T follicular helper cell (primary cell): ENCODE results near the gene RMRP.
A peak's percentile ranks its signal among the peaks of the same experiment; 100 is the strongest.
"Not testable (repeated sequence)": the region's sequence is repeated elsewhere in the genome, so short reads cannot be mapped to it uniquely, and the experiment has no call there.

Source experiments
- DNase-seq: peaks from one replicate; pipeline ENCODE4 v3.0.0-alpha.2; 2020; ENCODE audit warnings: low read depth

The RMRP gene

GRCh38 chr9:35664531-35665470 is 7.0 kb upstream of the RMRP start, which contains the start of gene ARHGEF39:
Gene ARHGEF39, minus strand, starts transcription at chr9:35665195. Its CDS starts 26 bp downstream, at chr9:35665169.
- peak; percentile 41 for DNase-seq

GRCh38 chr9:35662437-35662836 is 4.6 kb upstream of the RMRP start:
- no peak for DNase-seq

DNA sequence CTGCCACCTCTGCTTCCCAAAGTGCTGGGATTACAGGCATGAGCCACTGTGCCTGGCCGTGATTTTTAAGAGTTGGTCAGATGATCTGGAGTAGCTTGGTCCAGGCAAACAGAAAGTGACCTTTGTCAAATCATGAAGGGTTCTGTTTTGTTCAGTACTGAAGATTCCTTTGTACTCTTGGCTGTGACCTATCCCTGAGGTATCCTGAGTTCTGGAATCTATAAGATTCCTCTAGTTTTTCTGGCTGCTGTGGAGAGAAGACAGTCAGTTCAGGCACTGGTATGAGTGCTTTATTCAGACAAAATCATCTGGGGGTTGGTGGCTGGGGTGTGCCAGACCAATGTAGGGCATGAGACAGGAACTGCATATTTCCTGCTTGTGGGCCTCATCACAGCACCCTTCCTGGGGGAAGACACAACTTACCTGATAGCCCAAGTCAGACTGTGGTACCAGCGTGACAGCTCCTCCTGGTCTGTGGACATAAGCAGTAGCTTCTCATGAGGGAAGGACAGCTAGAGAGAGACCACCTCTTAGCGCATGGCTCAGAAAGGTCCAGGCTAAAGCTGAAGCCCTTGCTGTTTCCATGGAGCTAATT is 4.0 kb upstream of the RMRP start:
- peak; percentile 21 for DNase-seq

GRCh38 chr9:35660966-35661415 is 3.2 kb upstream of the RMRP start:
- no peak for DNase-seq

DNA sequence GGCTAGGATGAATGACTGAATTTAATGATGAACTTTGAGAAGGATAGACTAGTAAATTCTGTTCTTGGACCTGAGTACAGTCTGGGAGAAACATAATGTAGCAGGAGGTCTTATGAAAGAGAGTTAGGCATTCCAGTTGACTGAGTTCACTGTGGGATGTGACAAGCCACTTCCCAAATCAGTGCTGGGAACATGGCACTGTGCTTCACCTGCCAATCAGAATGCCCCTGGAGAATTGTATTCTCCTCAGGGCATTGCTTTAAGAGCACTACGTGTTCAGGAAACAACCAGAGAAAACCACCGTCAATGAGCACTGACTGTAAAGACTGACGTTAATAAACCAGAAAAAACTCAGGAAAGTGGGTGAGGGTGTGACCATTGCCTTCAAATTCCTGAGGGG is 1.5 kb upstream of the RMRP start:
- no peak for DNase-seq

DNA sequence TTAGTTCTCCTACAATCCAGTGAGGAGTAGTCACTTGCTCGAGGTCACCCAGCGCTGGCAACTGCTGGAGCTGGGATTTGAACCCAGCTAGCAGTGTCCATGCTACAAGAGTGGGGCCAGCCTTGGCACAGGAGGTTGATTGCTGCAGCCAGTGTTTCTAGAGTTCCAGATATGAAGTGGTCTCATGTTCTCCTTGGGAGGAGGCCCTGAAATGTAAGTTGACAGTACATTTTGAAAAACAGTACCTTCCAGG is 1.1 kb upstream of the RMRP start:
- no peak for DNase-seq

DNA sequence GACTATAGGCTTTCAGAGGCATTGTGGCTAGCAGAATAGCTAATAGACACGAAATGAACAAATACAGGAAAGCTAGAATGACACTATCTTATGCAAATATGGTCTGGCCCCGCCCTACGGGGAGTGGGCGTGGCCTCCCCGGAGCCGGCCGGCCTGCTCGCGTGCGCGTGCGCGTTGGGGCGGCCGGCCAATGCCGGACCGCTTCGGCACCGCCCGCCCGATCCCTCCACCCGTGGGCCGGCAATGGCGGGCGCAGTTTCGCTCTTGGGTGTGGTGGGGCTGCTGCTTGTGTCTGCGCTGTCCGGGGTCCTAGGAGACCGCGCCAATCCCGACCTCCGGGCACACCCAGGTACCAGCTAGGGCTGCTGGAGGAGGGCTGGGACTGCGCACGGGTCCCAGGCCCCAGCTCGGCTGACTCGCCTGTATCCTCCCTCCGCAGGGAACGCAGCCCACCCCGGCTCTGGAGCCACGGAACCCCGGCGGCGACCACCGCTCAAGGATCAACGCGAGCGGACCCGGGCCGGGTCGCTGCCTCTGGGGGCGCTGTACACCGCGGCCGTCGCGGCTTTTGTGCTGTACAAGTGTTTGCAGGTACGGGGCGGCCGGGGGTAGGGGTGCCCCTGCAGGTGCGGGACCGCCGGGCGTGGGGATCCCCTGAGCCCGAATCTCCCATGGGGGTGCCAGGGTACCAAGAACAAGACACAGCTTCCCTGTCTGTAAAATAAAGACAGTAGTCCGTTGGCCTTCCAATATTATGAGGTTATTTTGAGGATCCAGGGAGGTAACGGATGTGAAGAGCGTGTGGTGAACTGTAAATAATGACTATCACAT is 533 bp upstream of the RMRP start, which contains the start of gene CCDC107:
CCDC107 (plus strand) TSS at position 156 of the 831 bp plus-strand sequence; CDS start at position 244, 88 bp downstream.
- DNase-seq, result peak; percentile 74

DNA sequence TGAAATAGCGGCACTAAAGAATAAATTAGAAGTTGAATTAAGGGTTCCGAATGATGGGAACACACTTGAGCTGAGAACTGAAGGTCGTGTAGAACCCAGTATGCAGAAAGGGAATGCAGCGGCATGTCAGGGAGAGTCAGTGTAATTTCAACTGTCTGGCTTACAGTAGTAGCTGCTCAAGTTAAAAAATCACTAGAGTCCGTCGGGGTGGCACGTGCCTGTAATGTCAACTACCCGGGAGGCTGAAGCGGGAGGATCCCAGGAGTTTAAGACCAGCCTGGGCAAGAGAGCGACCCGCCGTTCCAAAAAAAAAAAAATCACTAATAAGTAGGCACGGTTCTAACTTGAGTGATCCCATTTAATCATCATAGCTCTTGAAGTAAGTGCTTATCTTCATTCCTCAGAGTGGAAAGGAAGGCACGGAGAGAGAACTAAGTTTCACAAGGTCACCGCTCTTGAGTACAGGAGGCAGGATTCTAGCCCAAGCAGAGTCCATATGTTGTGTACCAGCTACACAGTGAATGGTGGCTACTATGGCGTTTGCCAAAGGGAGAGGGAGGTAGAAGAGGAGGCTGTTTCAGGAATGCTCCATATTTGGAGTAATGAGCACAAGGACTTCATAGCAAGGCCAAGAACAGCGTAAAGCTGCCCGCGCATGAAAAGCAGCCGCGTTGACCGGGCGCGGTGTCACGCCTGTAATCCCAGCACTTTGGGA is 831 bp downstream of the RMRP start:
- no peak for DNase-seq

GRCh38 chr9:35656348-35656747 is 1.5 kb downstream of the RMRP start:
- DNase-seq, result no peak

DNA sequence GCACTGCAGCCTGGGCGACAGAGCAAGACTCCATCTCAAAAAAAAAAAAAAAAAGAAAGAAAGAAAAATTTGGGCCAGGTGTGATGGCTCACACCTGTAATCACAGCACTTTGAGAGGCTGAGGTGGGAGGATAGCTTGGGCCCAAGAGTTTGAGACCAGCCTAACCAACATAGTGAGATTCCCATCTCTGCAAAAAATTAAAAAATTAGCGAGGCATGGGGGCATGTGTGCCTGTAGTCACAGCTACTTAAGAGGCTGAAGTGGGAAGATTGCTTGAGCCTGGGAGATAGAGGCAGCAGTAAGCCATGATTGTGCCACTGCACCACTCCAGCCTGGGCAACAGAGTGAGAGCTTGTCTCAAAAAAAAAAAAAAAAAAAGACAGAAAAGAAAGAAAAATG is 4.2 kb downstream of the RMRP start:
- DNase-seq, result no peak

GRCh38 chr9:35652829-35653209 is 5.0 kb downstream of the RMRP start:
- DNase-seq, result no peak

DNA sequence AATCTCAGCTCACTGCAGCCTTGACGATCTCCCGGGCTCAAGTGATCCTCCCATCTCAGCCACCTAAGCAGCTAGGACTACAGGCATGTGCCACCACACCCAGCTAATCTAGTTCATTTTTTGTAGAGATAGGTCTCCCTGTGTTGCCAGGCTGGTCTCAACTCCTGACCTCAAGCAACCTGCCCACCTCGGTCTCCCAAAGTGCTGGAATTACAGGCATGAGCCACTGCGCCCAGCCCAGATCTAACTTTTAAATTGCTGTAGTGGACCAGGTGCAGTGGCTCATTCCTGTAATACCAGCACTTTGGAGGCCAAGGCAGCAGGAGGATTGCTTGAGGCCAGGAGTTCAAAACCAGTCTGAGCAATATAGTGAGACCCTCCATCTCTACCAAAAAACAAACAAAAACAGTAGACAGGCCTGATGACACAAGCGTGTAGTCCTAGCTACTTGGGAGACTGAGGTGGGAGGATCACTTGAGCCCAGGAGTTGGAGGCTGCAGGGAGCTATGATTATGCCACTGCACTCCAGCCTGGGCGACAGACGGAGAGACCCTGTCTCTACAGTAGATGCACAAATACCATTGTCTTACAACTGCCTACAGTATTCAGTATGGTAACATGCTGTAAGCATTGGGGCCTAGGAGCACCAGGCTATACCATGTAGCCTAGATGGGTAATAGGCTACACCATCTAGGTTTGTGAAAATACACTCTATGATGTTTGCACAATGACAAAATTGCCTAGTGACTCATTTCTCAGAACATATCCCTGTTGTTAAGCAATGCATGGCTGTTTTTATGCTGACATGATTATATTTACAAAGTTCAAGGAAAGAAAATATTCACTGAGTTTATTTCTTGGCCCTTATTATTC is 5.6 kb downstream of the RMRP start:
- no peak for DNase-seq

- no peak for DNase-seq
Measured at GRCh38 chr9:35650341-35651158, 7.3 kb downstream of the RMRP start, which contains the start of gene SIT1. Gene SIT1, minus strand, starts transcription at chr9:35650931. Its CDS starts 78 bp downstream, at chr9:35650853.

GRCh38 chr9:35649431-35650340 is 8.1 kb downstream of the RMRP start:
- DNase-seq, result no peak

DNA sequence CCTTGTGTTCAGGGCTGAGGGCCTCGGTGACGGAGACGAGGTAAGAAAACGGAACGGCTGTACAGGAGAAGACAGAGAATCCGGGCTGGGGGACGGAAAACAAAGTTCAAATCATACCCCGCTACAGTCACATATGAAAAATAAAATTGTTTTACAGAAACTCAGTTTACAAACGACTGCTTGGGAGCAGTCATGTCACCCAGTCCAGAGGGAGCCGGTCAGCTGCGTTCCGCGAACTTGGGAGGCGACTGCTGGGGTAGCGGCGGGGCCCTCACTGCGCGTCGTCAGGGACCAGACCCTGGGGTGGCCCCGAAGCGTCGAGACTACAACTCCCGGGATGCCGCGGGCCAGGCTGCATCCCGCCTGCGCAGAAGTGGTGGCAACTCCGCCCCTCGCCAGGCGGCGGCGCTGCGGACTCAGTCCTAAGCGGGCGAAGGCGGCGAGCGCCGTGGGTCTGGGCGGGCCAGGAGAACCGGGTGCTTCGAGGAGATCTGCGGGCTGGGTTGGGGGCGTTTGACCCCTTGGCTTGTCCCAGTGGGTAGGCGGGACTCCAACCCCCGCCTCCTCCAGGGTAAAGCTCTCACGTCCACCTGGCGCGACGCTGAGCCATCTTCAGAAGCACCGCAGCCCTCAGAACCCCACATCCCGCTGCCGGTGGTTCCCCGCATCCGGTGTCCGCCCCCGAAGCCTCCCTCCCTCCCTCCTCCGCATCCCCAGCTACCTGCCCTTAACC is 11.1 kb downstream of the RMRP start:
- DNase-seq, result peak; percentile 87

- DNase-seq, result no peak
Measured at GRCh38 chr9:35646153-35646532, 11.7 kb downstream of the RMRP start.

- not testable (repeated sequence) for DNase-seq
Measured at GRCh38 chr9:35645736-35646135, 12.1 kb downstream of the RMRP start.

GRCh38 chr9:35643046-35643445 is 14.8 kb downstream of the RMRP start:
- no peak for DNase-seq
